A549 (cell line): ENCODE measurements around the gene SETD7. TPM values are rescaled to one million over a fixed set of nuclear protein-coding genes. Genes with fewer than 3 reads are reported as not detected.

Source experiments
- ATAC-seq, 2 experiments: fragments of 200-7000 bp in 1 of 2; fragments of >200 bp in 1 of 2; cut with Nextera tagmentation in 1 of 2; cut with Tn5 transposase in 1 of 2; 3 replicates each; pipeline versions ENCODE4 v1.8.0 to v1.9.1; 2018 to 2020; ENCODE audit warnings: mild to moderate bottlenecking in 1 of 2, moderate library complexity in 1 of 2
- CTCF ChIA-PET: fragments of 300-600 bp; sonication (Branson Sonifier 250); formaldehyde crosslinking; extraction: SDS; loops from one replicate; lab custom pipeline; 2021; ENCODE audit warnings: antibody characterized with exemption, inconsistent platforms; lab: Yijun Ruan, JAX
- POLR2A ChIA-PET: fragments of 350-600 bp; formaldehyde crosslinking; extraction: SDS; loops from one replicate; lab custom pipeline; 2021; ENCODE audit warnings: antibody characterized with exemption, inconsistent platforms; lab: Yijun Ruan, JAX
- DNase-seq, 2 experiments: peaks; one replicate each; pipeline versions ENCODE4 v3.0.0 to v3.0.0-alpha.2; 2011 to 2016; ENCODE audit warnings: low read depth in 1 of 2, low spot score in 1 of 2
- FAIRE-seq: peaks from 2 replicates; lab custom pipeline; 2011; peaks lifted over from hg19 to GRCh38; lab: Jason Lieb, UNC
- H3K27ac ChIP-seq, 2 experiments: fragments of >200 bp; sonication (Bioruptor Twin); formaldehyde crosslinking; 3 replicates each; pipeline ENCODE4 v1.5.1; 2016 to 2017
- H3K4me1 ChIP-seq: fragments of >200 bp; sonication (Bioruptor Twin); formaldehyde crosslinking; 3 replicates; pipeline ENCODE4 v1.6.1; 2016
- H3K4me2 ChIP-seq: fragments of >200 bp; sonication (Bioruptor Twin); formaldehyde crosslinking; 3 replicates; pipeline ENCODE4 v1.6.1; 2016
- H3K4me3 ChIP-seq: fragments of >200 bp; sonication (Bioruptor Twin); formaldehyde crosslinking; 3 replicates; pipeline ENCODE4 v1.5.1; 2016
- H3K9me3 ChIP-seq: fragments of >200 bp; sonication (Bioruptor Twin); formaldehyde crosslinking; 3 replicates; pipeline ENCODE4 v1.6.1; 2016
- EHMT2 ChIP-seq: fragments of 200-600 bp; sonication (generic); IDR thresholded peaks from 2 replicates; pipeline ENCODE4 v1.6.1; 2016; ENCODE audit warnings: antibody characterized with exemption, low read depth, mild to moderate bottlenecking, moderate library complexity
- HDAC2 ChIP-seq: fragments of 200-600 bp; sonication (generic); IDR thresholded peaks from 2 replicates; pipeline ENCODE4 v1.6.1; 2016
- HOXB5 ChIP-seq: fragments of 250-450 bp; sonication (Bioruptor Pico); IDR thresholded peaks from 2 replicates; pipeline ENCODE4 v1.5.0; 2020; ENCODE audit warnings: mild to moderate bottlenecking, moderate library complexity
- JUN ChIP-seq, 2 experiments: fragments of >200 bp; sonication (Bioruptor Twin); formaldehyde crosslinking; IDR thresholded peaks; 2 replicates in 1 of 2; 3 replicates in 1 of 2; pipeline ENCODE4 v1.6.1; 2016 to 2017
- KDM5A ChIP-seq: fragments of 200-600 bp; sonication (generic); IDR thresholded peaks from 2 replicates; pipeline ENCODE4 v1.6.1; 2016; ENCODE audit warnings: antibody characterized with exemption, mild to moderate bottlenecking
- MAFK ChIP-seq: fragments of 450-650 bp; IDR thresholded peaks from 2 replicates; pipeline ENCODE4 v1.6.1; 2014; ENCODE audit not compliant: partially characterized antibody
- MAZ ChIP-seq: fragments of 150-350 bp; IDR thresholded peaks from 2 replicates; pipeline ENCODE4 v1.6.1; 2014; ENCODE audit warnings: antibody characterized with exemption, low read depth, low read length, borderline replicate concordance
- POLR2AphosphoS2 ChIP-seq: conservative IDR thresholded peaks from 2 replicates; pipeline ENCODE4 v1.6.1; 2012; ENCODE audit warnings: low read length, improper control_type of control experiment, inconsistent platforms
- RAD21 ChIP-seq, 2 experiments: fragments of >200 bp in 1 of 2; sonication (Bioruptor Twin) in 1 of 2; formaldehyde crosslinking in 1 of 2; IDR thresholded peaks in 1 of 2; conservative IDR thresholded peaks in 1 of 2; 2 replicates in 1 of 2; 3 replicates in 1 of 2; pipeline ENCODE4 v1.6.1; 2012 to 2018; ENCODE audit warnings: inconsistent platforms in 1 of 2
- RARB ChIP-seq: fragments of 250-450 bp; sonication (Bioruptor Pico); IDR thresholded peaks from 2 replicates; pipeline ENCODE4 v1.8.0; 2021; ENCODE audit warnings: mild to moderate bottlenecking, moderate library complexity
- RNF2 ChIP-seq: fragments of 200-600 bp; sonication (generic); IDR thresholded peaks from 2 replicates; pipeline ENCODE4 v1.6.1; 2016; ENCODE audit warnings: low read depth, mild to moderate bottlenecking, antibody characterized with exemption, moderate library complexity, borderline replicate concordance
- SMC3 ChIP-seq: fragments of >200 bp; sonication (Bioruptor Twin); formaldehyde crosslinking; IDR thresholded peaks from 3 replicates; pipeline ENCODE4 v1.6.1; 2018; ENCODE audit warnings: inconsistent platforms
- SREBF2 ChIP-seq: fragments of 450-650 bp; IDR thresholded peaks from 2 replicates; pipeline ENCODE4 v1.6.1; 2014; ENCODE audit warnings: mild to moderate bottlenecking, moderate library complexity
- whole genome bisulfite sequencing: methylation state at CpG from one replicate; pipeline ENCODE4 v1.1.6; 2017; ENCODE audit errors: missing lambda C conversion rate; 5-methylcytosine and 5-hydroxymethylcytosine counted together
- polyA plus RNA-seq, 4 experiments: library from polyadenylated mRNA; depleted of rRNA in 3 of 4; stranded (reverse); fragments of >200 nt; fragmentation: RNase III in 1 of 4; extraction: RNeasy Plus Mini Kit Qiagen cat#74134 plus additional on column Dnase treatment in 1 of 4; gene quantifications; 2 replicates in 3 of 4; 3 replicates in 1 of 4; pipeline ENCODE4 v1.2.3, GENCODE V29; 2011 to 2017
- TF ChIP-seq, protein P1 (sequence below): fragments of 250-450 bp; sonication (Bioruptor Pico); IDR thresholded peaks from 2 replicates; pipeline ENCODE4 v1.5.0; 2021; ENCODE audit warnings: mild to moderate bottlenecking, moderate library complexity, borderline replicate concordance
- TF ChIP-seq, protein P2 (sequence below): fragments of >200 bp; sonication (Bioruptor Twin); formaldehyde crosslinking; IDR thresholded peaks from 3 replicates; pipeline ENCODE4 v1.5.1; 2016
- TF ChIP-seq, protein P3 (sequence below): IDR thresholded peaks from 2 replicates; pipeline ENCODE4 v1.6.1; 2012

SETD7 gene
- polyA plus RNA-seq, 2 of the 4 experiments (the other 2 are of a cell fraction): 30.6 to 39.1 TPM

DNA sequence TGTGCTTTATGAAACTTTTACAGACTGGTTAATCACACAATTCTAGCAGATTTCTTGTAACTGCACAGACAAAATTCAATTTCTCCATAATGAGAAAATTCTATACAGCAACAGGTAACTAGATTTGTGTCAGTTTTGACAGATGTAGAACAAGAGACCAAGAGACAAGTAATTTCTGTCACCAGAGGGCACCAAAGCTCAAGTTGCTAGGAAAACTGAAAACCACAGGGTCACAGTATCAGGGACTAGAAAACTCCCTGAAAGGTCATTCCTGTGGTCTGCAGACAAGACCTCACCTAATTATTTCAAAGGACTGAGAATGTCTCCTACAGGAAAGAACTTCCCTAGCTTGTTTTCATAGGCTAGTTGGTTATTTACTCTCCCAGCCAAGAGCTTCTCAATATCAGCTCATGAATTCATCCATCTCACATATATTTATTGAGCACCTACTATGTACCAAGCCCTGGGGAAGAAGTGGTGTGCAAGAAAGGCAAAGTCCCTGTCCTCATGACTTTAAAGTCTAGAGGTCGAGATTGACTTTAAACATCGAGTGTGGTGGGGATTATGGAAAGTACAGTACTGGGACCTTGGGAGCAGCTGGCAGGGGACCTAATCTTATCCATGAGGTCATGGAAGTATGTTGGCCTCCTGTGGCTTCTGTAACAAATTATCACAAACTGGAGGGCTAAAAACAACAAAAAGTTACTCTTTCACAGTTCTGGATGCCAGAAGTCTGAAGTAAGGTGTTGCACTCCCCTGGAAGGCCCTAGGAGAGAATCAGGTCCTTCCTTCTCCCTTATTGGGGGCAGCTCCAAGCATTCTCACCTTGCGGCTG, 47.8 kb upstream of the SETD7 start:
- peak overlapping the region; percentile 53; the same call in 2 of the 3 replicates for H3K4me2 ChIP-seq
- TF ChIP-seq MAZ: no peak
- TF ChIP-seq MAFK: no peak
- TF ChIP-seq JUN (IDR thresholded peaks at IDR 0.05): no peak
- TF ChIP-seq SMC3: peak; percentile 77
- no peak for TF ChIP-seq SREBF2
- no peak for TF ChIP-seq EHMT2
- TF ChIP-seq, protein P1, sequence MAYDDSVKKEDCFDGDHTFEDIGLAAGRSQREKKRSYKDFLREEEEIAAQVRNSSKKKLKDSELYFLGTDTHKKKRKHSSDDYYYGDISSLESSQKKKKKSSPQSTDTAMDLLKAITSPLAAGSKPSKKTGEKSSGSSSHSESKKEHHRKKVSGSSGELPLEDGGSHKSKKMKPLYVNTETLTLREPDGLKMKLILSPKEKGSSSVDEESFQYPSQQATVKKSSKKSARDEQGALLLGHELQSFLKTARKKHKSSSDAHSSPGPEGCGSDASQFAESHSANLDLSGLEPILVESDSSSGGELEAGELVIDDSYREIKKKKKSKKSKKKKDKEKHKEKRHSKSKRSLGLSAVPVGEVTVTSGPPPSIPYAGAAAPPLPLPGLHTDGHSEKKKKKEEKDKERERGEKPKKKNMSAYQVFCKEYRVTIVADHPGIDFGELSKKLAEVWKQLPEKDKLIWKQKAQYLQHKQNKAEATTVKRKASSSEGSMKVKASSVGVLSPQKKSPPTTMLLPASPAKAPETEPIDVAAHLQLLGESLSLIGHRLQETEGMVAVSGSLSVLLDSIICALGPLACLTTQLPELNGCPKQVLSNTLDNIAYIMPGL: no peak
- TF ChIP-seq KDM5A: no peak
- TF ChIP-seq RARB (CRISPR knock-in tag): no peak
- TF ChIP-seq RNF2: no peak
- no peak for TF ChIP-seq HDAC2
- no peak for TF ChIP-seq HOXB5 (CRISPR knock-in tag)
- TF ChIP-seq RAD21 (conservative IDR thresholded peaks at IDR 0.05 in 1 of 2, IDR thresholded peaks at IDR 0.05 in 1 of 2): peak; percentile 77 to 81
- TF ChIP-seq, protein P2, sequence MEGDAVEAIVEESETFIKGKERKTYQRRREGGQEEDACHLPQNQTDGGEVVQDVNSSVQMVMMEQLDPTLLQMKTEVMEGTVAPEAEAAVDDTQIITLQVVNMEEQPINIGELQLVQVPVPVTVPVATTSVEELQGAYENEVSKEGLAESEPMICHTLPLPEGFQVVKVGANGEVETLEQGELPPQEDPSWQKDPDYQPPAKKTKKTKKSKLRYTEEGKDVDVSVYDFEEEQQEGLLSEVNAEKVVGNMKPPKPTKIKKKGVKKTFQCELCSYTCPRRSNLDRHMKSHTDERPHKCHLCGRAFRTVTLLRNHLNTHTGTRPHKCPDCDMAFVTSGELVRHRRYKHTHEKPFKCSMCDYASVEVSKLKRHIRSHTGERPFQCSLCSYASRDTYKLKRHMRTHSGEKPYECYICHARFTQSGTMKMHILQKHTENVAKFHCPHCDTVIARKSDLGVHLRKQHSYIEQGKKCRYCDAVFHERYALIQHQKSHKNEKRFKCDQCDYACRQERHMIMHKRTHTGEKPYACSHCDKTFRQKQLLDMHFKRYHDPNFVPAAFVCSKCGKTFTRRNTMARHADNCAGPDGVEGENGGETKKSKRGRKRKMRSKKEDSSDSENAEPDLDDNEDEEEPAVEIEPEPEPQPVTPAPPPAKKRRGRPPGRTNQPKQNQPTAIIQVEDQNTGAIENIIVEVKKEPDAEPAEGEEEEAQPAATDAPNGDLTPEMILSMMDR: peak; percentile 73
- TF ChIP-seq POLR2AphosphoS2: no peak
- peaks cover 67% of the 10 kb centered on the region for H3K4me1 ChIP-seq
- ChIA-PET CTCF (interaction anchor here (0.6 to 9.5 kb wide), 38 partner anchors 9 to 1006 kb away, joined by 3 to 260 read pairs (median 4); partner anchors contain the start of gene SETD7), POLR2A (interaction anchor here (0.5 to 1.3 kb wide), 3 partner anchors 16 to 506 kb away, joined by 3 to 9 read pairs (median 3); no protein-coding TSS in a partner anchor)
- DNase-seq (peak; percentile 38 to 80), ATAC-seq (peak; percentile 43 to 51; a peak in 3 of 6 replicates), FAIRE-seq (no peak)
- 43% methylated on average over 3 of the region's 3 CpGs for WGBS
- H3K4me3 ChIP-seq: no peak overlapping the region
- peak overlapping the region; percentile 66 to 94 for H3K27ac ChIP-seq
- H3K9me3 ChIP-seq: peaks cover 8% of the 10 kb centered on the region

DNA sequence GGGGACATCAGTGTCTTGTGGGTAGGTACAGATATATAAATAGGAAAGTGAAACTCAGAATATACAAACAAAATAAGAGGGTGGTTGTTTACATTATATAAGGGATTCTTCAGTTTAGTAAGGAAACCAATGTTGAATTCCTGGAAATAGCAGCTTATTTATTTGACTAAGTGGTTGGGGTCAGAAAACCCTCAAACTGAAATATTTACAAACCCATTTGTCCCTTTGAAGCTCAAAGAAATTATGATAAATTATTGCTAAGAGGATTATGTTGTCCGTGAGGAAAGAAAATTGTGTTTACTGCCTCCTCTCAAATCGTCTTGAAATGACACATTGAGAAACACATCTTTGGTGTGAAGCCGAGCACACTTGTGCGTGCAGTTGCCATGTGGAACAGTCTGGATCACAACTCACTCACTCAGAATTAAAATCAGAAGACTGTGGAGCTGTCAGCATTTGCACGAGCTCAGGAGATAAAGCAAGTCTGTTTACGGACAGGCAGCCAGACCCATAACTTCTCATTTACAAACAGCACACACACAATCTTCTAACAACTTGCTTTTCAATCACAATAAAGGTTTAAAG, 46.8 kb upstream of the SETD7 start:
- CTCF ChIA-PET: interaction anchor here (0.6 to 9.5 kb wide), 29 partner anchors 8 to 1007 kb away, joined by 3 to 260 read pairs (median 6); partner anchors contain the start of gene SETD7
- TF ChIP-seq, protein P3, sequence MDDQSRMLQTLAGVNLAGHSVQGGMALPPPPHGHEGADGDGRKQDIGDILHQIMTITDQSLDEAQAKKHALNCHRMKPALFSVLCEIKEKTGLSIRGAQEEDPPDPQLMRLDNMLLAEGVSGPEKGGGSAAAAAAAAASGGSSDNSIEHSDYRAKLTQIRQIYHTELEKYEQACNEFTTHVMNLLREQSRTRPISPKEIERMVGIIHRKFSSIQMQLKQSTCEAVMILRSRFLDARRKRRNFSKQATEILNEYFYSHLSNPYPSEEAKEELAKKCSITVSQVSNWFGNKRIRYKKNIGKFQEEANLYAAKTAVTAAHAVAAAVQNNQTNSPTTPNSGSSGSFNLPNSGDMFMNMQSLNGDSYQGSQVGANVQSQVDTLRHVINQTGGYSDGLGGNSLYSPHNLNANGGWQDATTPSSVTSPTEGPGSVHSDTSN: no peak
- ATAC-seq: no peak
- peaks cover 8% of the 10 kb centered on the region for H3K9me3 ChIP-seq
- H3K27ac ChIP-seq: peak overlapping the region; percentile 66 to 86
- H3K4me3 ChIP-seq: no peak overlapping the region
- no peak for FAIRE-seq
- POLR2A ChIA-PET: interaction anchor here (1.3 kb wide), 1 partner anchor 32 kb away, joined by 9 read pairs; no protein-coding TSS in a partner anchor
- 35% methylated on average over 6 of the region's 6 CpGs for WGBS
- peaks cover 61% of the 10 kb centered on the region for H3K4me1 ChIP-seq
- DNase-seq: no peak
- peak overlapping the region; percentile 53 for H3K4me2 ChIP-seq
